Mesenchymal stem cell (in vitro differentiated cells and primary cell): ENCODE data around the gene MUC16.

Experiments
- DNase-seq: peaks from one replicate; pipeline ENCODE4 v3.0.0-alpha.2; 2013
- H2AFZ ChIP-seq: one replicate; pipeline ENCODE4 v1.6.1; 2013; ENCODE audit warnings: low read depth, mild to moderate bottlenecking, control low read depth, inconsistent platforms, low read length, moderate library complexity
- H2AK5ac ChIP-seq: 2 replicates; pipeline ENCODE4 v1.6.1; 2013; ENCODE audit warnings: low read length, moderate library complexity, mild to moderate bottlenecking, inconsistent platforms; ENCODE audit not compliant: severe bottlenecking
- H2BK120ac ChIP-seq: one replicate; pipeline ENCODE4 v1.6.1; 2013; ENCODE audit warnings: low read depth, mild to moderate bottlenecking, inconsistent platforms, low read length, moderate library complexity
- H2BK12ac ChIP-seq, 2 experiments: one replicate each; pipeline ENCODE4 v1.6.1; 2013; ENCODE audit warnings: inconsistent platforms in 2 of 2, low read length in 2 of 2, mild to moderate bottlenecking in 2 of 2, moderate library complexity in 2 of 2, control low read depth in 1 of 2
- H2BK15ac ChIP-seq: one replicate; pipeline ENCODE4 v1.6.1; 2013; ENCODE audit warnings: mild to moderate bottlenecking, low read depth, inconsistent platforms; ENCODE audit not compliant: poor library complexity, severe bottlenecking
- H2BK5ac ChIP-seq: 2 replicates; pipeline ENCODE4 v1.6.1; 2013; ENCODE audit warnings: low read depth, mild to moderate bottlenecking, low read length, control low read depth, inconsistent platforms; ENCODE audit not compliant: poor library complexity, severe bottlenecking
- H3K14ac ChIP-seq, 2 experiments: one replicate each; pipeline ENCODE4 v1.6.1; 2013; ENCODE audit warnings: inconsistent platforms in 2 of 2, low read length in 2 of 2, control low read depth in 1 of 2, mild to moderate bottlenecking in 1 of 2, moderate library complexity in 1 of 2
- H3K18ac ChIP-seq, 2 experiments: one replicate each; pipeline ENCODE4 v1.6.1; 2013; ENCODE audit warnings: inconsistent platforms in 2 of 2, low read length in 2 of 2, control low read depth in 1 of 2, low read depth in 1 of 2, mild to moderate bottlenecking in 1 of 2
- H3K23ac ChIP-seq, 2 experiments: one replicate each; pipeline ENCODE4 v1.6.1; 2013; ENCODE audit warnings: inconsistent platforms in 2 of 2, low read length in 2 of 2, mild to moderate bottlenecking in 2 of 2, moderate library complexity in 2 of 2, control low read depth in 1 of 2
- H3K27ac ChIP-seq: 2 replicates; pipeline ENCODE4 v1.5.1; 2013; ENCODE audit warnings: mild to moderate bottlenecking, moderate library complexity, low read length, control low read depth, inconsistent platforms; ENCODE audit not compliant: poor library complexity, severe bottlenecking
- H3K27me3 ChIP-seq, 2 experiments: 2 replicates each; pipeline versions ENCODE4 v1.6.1 to v1.7.0; 2013; ENCODE audit warnings: low read length in 2 of 2, mild to moderate bottlenecking in 2 of 2, moderate library complexity in 2 of 2, control low read depth in 1 of 2, inconsistent platforms in 1 of 2; ENCODE audit not compliant: control insufficient read depth in 1 of 2, insufficient read depth in 1 of 2
- H3K36me3 ChIP-seq, 2 experiments: 2 replicates each; pipeline versions ENCODE4 v1.6.1 to v1.7.0; 2013; ENCODE audit warnings: low read length in 2 of 2, control low read depth in 1 of 2, inconsistent platforms in 1 of 2, low read depth in 1 of 2, mild to moderate bottlenecking in 1 of 2; ENCODE audit not compliant: insufficient read depth in 2 of 2, control insufficient read depth in 1 of 2
- H3K4ac ChIP-seq, 2 experiments: one replicate each; pipeline ENCODE4 v1.6.1; 2013; ENCODE audit warnings: inconsistent platforms in 2 of 2, low read length in 2 of 2, mild to moderate bottlenecking in 2 of 2, moderate library complexity in 2 of 2, control low read depth in 1 of 2, low read depth in 1 of 2
- H3K4me1 ChIP-seq: 2 replicates; pipeline ENCODE4 v1.6.1; 2013; ENCODE audit warnings: low read depth, low read length, control low read depth; ENCODE audit not compliant: control insufficient read depth, insufficient read depth
- H3K4me2 ChIP-seq: 2 replicates; pipeline ENCODE4 v1.6.1; 2013; ENCODE audit warnings: low read length, mild to moderate bottlenecking, inconsistent platforms; ENCODE audit not compliant: poor library complexity, severe bottlenecking
- H3K4me3 ChIP-seq, 2 experiments: 2 replicates each; pipeline versions ENCODE4 v1.5.1 to v1.7.0; 2013; ENCODE audit warnings: low read length in 2 of 2, mild to moderate bottlenecking in 2 of 2, control low read depth in 1 of 2, low read depth in 1 of 2; ENCODE audit not compliant: insufficient read depth in 1 of 2
- H3K79me1 ChIP-seq: replicated peaks from 2 replicates; pipeline ENCODE4 v1.6.1; 2013; ENCODE audit warnings: mild to moderate bottlenecking, control low read depth, low read length, inconsistent platforms; ENCODE audit not compliant: poor library complexity, severe bottlenecking
- H3K9ac ChIP-seq: 2 replicates; pipeline ENCODE4 v1.7.0; 2013; ENCODE audit warnings: mild to moderate bottlenecking, low read length, moderate library complexity
- H3K9me3 ChIP-seq: 2 replicates; pipeline ENCODE4 v1.7.0; 2013; ENCODE audit warnings: mild to moderate bottlenecking, low read length; ENCODE audit not compliant: control insufficient read depth
- H4K8ac ChIP-seq: one replicate; pipeline ENCODE4 v1.6.1; 2013; ENCODE audit warnings: inconsistent platforms, mild to moderate bottlenecking, low read length, moderate library complexity
- H4K91ac ChIP-seq: one replicate; pipeline ENCODE4 v1.6.1; 2013; ENCODE audit warnings: mild to moderate bottlenecking, low read length, inconsistent platforms
- WGBS: methylation state at CpG from one replicate; pipeline ENCODE4 v1.1.7; 2013; ENCODE audit warnings: mixed read lengths; 5-methylcytosine and 5-hydroxymethylcytosine counted together

Gene MUC16

DNA sequence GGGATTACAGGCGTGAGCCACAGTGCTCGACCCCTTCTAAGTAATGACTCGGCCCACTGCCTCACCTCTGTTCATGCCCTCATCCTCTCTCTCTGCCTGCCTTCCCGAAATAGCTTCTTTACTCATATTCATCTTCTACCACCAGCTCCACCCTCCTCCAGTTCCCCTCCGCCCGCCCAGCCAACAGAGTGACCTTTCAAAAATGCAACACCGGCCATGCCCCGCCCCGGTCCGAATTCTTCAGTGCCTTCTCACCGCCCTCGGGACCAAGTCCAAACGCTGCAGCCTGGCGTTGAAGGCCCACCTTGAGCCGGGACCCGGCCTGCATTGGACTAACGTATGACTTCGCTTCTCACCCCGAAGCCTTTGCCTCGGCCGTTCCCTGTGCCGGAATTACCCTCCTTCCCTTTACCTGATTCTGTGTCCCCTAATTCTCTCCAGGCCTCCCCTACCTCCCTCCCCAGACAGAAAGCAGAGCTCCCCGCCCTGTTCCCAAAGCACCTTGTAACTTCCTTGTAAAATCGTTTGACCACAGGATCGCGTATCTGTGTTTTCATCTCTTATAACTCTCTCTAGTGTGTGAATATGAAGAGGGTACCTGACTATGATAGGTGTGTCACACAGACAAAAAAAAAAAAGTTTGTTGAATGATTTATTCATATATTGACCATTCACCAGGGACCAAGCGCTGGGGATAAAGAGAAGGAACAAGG is 8.1 kb upstream of the MUC16 start:
- 86% methylated on average over 24 of the region's 27 CpGs for WGBS

GRCh38 chr19:9014803-9015202 is 4.6 kb upstream of the MUC16 start:
- WGBS = 81% methylated on average over 7 of the region's 7 CpGs
- no peak overlapping the region for H3K27ac ChIP-seq
- no peak overlapping the region for H2AFZ ChIP-seq

More for the DNA sequence above, 8.1 kb upstream of the MUC16 start:
- H2BK15ac ChIP-seq = no peak overlapping the region
- H3K4me1 ChIP-seq = no peaks in the 10 kb centered on the region
- no peaks in the 10 kb centered on the region for H3K36me3 ChIP-seq
- no peak overlapping the region for H3K4ac ChIP-seq
- H2AFZ ChIP-seq = no peak overlapping the region
- no peaks in the 10 kb centered on the region for H3K27me3 ChIP-seq
- no peak overlapping the region for H4K91ac ChIP-seq
- H3K4me3 ChIP-seq = no peak overlapping the region
- no peak for DNase-seq
- H3K9me3 ChIP-seq = peaks cover 6% of the 10 kb centered on the region
- no peak overlapping the region for H3K27ac ChIP-seq
- H3K79me1 ChIP-seq = no peaks in the 10 kb centered on the region
- H2AK5ac ChIP-seq = no peak overlapping the region
- H3K23ac ChIP-seq = no peak overlapping the region
- H2BK5ac ChIP-seq = no peak overlapping the region
- H2BK120ac ChIP-seq = no peak overlapping the region
- no peak overlapping the region for H3K9ac ChIP-seq
- H3K18ac ChIP-seq = no peak overlapping the region
- H4K8ac ChIP-seq = no peak overlapping the region
- H3K14ac ChIP-seq = no peak overlapping the region
- H3K4me2 ChIP-seq = no peak overlapping the region
- H2BK12ac ChIP-seq = no peak overlapping the region

GRCh38 chr19:9013988-9014387 is 3.8 kb upstream of the MUC16 start:
- H3K14ac ChIP-seq = no peak overlapping the region
- H3K23ac ChIP-seq = no peak overlapping the region
- H3K36me3 ChIP-seq = no peaks in the 10 kb centered on the region
- peaks cover 3% of the 10 kb centered on the region for H3K9me3 ChIP-seq
- no CpG with 5 or more reads among the region's 1 CpG for WGBS
- no peak overlapping the region for H2AFZ ChIP-seq
- H4K91ac ChIP-seq = no peak overlapping the region
- H3K4ac ChIP-seq = no peak overlapping the region
- H3K27me3 ChIP-seq = no peaks in the 10 kb centered on the region
- H2BK120ac ChIP-seq = no peak overlapping the region
- no peak overlapping the region for H3K18ac ChIP-seq
- H3K9ac ChIP-seq = no peak overlapping the region
- H2BK5ac ChIP-seq = no peak overlapping the region
- no peak overlapping the region for H3K4me2 ChIP-seq
- H4K8ac ChIP-seq = no peak overlapping the region
- no peaks in the 10 kb centered on the region for H3K79me1 ChIP-seq
- no peak overlapping the region for H3K4me3 ChIP-seq
- H2AK5ac ChIP-seq = no peak overlapping the region
- H2BK12ac ChIP-seq = no peak overlapping the region
- no peaks in the 10 kb centered on the region for H3K4me1 ChIP-seq
- no peak for DNase-seq
- H2BK15ac ChIP-seq = no peak overlapping the region
- H3K27ac ChIP-seq = no peak overlapping the region

More at GRCh38 chr19:9014803-9015202, 4.6 kb upstream of the MUC16 start:
- Histone ChIP-seq H2BK12ac (no peak overlapping the region), H3K36me3 (no peaks in the 10 kb centered on the region), H3K9ac (no peak overlapping the region), H2AK5ac (no peak overlapping the region), H3K79me1 (no peaks in the 10 kb centered on the region), H3K4me2 (no peak overlapping the region), H3K18ac (no peak overlapping the region), H2BK5ac (no peak overlapping the region), H3K9me3 (peaks cover 5% of the 10 kb centered on the region), H3K27me3 (no peaks in the 10 kb centered on the region), H2BK120ac (no peak overlapping the region), H4K91ac (no peak overlapping the region), H4K8ac (no peak overlapping the region), H3K4ac (no peak overlapping the region), H3K23ac (no peak overlapping the region), H2BK15ac (no peak overlapping the region), H3K14ac (no peak overlapping the region), H3K4me1 (no peaks in the 10 kb centered on the region), H3K4me3 (no peak overlapping the region)
- no peak for DNase-seq

DNA sequence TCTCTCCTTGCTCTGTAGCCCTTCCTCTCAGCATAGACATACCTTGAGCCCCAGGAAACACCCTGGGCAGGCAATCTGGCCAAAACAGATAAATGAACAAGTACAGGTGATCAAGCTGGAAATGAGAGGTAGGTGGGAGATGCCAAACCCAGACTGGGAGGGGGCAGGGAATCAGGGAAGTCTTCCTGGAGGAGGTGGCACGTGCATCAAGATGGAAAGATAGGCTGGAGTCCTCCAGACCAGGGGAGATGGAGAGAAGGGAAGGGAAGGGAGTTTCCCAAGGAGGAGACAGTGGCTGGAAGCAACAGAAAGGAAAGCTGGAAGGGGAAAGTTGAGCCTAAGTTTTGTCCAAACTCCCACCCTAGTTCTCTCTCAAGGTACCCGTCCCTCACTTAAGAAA is 1.7 kb upstream of the MUC16 start:
- Histone ChIP-seq H3K14ac (no peak overlapping the region), H3K4me2 (no peak overlapping the region)

More for the DNA sequence above, 1.7 kb upstream of the MUC16 start:
- Histone ChIP-seq H3K4ac (no peak overlapping the region), H3K4me1 (no peaks in the 10 kb centered on the region), H4K91ac (no peak overlapping the region), H3K9ac (no peak overlapping the region), H2BK5ac (no peak overlapping the region), H2AFZ (no peak overlapping the region), H3K9me3 (peaks cover 3% of the 10 kb centered on the region), H2BK12ac (no peak overlapping the region), H2BK15ac (no peak overlapping the region), H4K8ac (no peak overlapping the region), H3K18ac (no peak overlapping the region), H3K27ac (no peak overlapping the region), H2BK120ac (no peak overlapping the region), H3K79me1 (no peaks in the 10 kb centered on the region), H3K4me3 (no peak overlapping the region), H3K36me3 (no peaks in the 10 kb centered on the region), H2AK5ac (no peak overlapping the region), H3K23ac (no peak overlapping the region), H3K27me3 (no peaks in the 10 kb centered on the region)
- no peak for DNase-seq
- WGBS = 67% methylated on average over 2 of the region's 2 CpGs
